Cardiac septum (tissue), 1 donor: ENCODE measurements around the gene MAP1S. TPM values are rescaled to one million over a fixed set of nuclear protein-coding genes. Genes with fewer than 3 reads are reported as not detected.

Experiments used
- DNase-seq: peaks from one replicate; pipeline ENCODE4 v3.0.0-alpha.2; 2020; ENCODE audit warnings: low spot score
- intact Hi-C: fragments of 100-400 bp; cut with DNase I; formaldehyde crosslinking; loops from one replicate; pipeline ENCODE4 v1.14.0; 2022
- long read RNA-seq: library from polyadenylated mRNA; unstranded; transcript quantifications from one replicate; pipeline ENCODE4 v2.0.0, GENCODE V29; 2021
- total RNA-seq: library from RNA; stranded (reverse); fragmentation: NEBNext Ultra II Directional; extraction: Animal tissue kit (Norgen Biotek cat#: 25700); gene quantifications from one replicate; pipeline ENCODE4 v1.2.1, GENCODE V29; 2021
- donor health status: DM: no; HTN: no; CAD: no.

The MAP1S gene, protein sequence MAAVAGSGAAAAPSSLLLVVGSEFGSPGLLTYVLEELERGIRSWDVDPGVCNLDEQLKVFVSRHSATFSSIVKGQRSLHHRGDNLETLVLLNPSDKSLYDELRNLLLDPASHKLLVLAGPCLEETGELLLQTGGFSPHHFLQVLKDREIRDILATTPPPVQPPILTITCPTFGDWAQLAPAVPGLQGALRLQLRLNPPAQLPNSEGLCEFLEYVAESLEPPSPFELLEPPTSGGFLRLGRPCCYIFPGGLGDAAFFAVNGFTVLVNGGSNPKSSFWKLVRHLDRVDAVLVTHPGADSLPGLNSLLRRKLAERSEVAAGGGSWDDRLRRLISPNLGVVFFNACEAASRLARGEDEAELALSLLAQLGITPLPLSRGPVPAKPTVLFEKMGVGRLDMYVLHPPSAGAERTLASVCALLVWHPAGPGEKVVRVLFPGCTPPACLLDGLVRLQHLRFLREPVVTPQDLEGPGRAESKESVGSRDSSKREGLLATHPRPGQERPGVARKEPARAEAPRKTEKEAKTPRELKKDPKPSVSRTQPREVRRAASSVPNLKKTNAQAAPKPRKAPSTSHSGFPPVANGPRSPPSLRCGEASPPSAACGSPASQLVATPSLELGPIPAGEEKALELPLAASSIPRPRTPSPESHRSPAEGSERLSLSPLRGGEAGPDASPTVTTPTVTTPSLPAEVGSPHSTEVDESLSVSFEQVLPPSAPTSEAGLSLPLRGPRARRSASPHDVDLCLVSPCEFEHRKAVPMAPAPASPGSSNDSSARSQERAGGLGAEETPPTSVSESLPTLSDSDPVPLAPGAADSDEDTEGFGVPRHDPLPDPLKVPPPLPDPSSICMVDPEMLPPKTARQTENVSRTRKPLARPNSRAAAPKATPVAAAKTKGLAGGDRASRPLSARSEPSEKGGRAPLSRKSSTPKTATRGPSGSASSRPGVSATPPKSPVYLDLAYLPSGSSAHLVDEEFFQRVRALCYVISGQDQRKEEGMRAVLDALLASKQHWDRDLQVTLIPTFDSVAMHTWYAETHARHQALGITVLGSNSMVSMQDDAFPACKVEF
- 27.5 TPM for total RNA-seq
- long read RNA-seq, partial matches to known transcripts, result 24 of 27 reads
- long read RNA-seq, other reads (novel, unspliced or antisense), result 0 of 27 reads

GRCh38 chr19:17718947-17719711 is at the start of gene MAP1S:
MAP1S (plus strand) TSS chr19:17719480; CDS start chr19:17719503, 23 bp downstream.
- peak; percentile 84 for DNase-seq
- intact Hi-C loops, result no loop called here

DNA sequence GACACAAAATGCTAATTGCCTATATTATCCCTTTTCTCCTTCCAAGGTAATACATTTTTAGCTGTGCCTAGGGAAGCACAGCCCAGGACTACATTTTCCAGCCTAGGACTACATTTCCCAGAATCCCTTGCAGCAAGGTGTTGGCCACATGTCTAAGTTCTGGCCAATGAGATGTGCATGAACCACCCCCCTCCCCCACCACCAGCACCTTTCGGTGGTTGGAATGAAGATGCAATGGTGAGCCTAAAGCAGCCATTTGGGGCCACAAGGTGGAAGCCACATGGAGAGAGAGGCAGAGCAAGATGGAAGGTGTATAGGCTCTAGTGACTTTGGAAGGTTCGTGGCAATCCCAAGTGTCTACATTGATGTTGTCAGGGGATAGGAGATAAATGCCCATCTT is 47.4 kb upstream of the MAP1S start:
- intact Hi-C loops, result no loop called here
- no peak for DNase-seq

DNA sequence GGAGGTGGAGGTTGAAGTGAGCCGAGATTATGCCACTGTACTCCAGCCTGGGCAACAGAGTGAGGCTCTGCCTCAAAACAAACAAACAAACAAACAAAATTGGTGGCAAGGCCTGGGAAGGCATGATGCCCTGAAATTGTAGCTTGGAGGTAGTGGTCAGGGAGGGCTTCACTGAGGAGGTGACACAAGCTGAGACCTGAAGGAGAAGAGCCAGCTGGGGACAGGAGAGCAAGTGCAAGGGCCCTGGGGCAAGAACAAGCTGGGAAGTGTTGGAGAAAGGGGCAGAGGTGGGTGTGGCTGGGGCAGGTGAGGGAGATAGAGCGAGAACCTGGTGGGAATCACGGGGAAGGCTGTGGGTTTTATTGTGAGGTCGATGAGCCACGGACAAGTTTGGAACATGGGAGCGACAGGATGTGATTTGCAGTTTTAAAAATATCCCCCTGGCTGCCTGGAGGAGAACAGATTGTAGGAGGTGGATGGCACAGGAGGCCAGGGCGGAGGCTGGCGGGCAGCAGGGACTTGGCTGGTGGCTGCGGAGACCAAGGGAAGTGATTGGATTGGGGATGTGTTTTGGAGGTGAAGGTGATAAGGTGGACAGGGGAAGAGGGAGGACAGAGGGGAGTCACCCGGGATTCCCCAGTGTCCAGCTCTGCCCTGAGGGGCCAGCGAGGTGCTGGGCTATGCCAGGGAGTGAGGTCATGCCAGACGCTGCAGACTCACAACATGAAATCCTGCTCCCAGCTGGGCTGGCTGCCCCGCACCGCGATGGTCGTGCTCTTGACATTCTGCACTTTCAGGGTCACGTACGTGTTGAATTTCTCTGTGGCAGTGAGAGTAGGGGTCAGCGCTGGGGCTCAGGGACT is 45.1 kb upstream of the MAP1S start:
- intact Hi-C loops, result no loop called here
- DNase-seq, result no peak

DNA sequence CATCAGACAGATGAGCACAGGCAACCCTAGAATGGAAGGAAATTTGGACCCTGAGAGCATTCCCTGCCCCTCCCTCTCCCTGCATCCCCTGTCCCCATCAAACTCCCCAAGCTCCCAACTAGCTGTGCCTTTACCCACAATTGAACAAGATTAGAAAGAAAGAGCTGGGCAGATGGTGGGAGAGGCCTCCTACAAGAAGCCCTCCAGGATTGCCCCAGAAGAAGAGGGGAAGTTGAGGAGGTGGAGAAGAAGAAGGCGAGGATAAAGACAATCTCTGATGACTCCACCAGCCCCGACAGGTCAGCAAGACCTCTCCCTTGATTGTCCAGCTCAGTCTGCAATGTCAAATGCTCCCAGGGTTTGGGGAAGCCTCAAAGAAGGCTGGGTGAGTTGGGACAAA is 43.0 kb upstream of the MAP1S start:
- intact Hi-C loops, result no loop called here
- DNase-seq, result no peak

- DNase-seq, result no peak
- intact Hi-C loops, result no loop called here
These were observed 42.3 kb upstream of the MAP1S start for GRCh38 chr19:17677002-17677401.

- no peak for DNase-seq
- intact Hi-C loops, result no loop called here
These were observed 40.4 kb upstream of the MAP1S start for GRCh38 chr19:17678836-17679235.

DNA sequence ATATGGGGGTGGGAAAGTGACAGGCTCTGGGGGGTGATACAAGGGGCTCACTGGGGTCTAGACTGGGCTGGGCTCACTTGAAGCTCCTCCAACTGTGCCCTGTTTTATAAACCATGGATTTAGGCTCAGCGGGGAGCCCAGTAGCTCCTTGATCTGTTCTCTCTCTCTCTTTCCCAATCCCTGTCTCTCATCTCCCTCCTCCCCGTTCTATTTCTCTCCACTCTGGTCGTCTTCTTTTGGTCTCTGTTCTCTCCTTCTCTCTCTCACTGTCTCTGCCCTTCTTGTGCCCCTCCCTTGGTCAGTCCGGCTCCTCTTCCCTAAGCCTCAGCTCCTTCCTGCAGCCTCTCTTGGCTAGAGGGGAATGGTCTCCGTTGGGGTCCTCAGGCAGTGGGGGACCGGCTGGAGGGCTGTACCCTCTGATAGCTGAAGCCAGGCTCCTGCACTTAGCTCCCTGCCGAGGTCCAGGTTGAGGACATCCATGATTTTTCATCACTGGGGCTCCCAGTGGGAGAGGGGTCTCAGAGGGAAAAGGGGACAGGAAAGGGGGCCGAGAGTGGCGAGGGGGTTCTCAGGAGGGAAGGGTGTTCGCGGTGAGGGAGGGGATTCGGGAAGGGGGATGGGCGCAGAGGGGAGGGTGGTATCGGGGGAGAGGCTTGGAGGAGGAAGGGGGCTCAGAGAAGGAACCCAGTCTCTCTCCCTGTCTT is 39.6 kb upstream of the MAP1S start:
- intact Hi-C loops, result no loop called here
- DNase-seq, result no peak

- intact Hi-C loops, result no loop called here
- DNase-seq, result peak; percentile 91
These were observed 39.0 kb upstream of the MAP1S start for GRCh38 chr19:17680230-17680722.

- intact Hi-C loops, result no loop called here
- no peak for DNase-seq
These were observed 37.7 kb upstream of the MAP1S start for GRCh38 chr19:17681505-17682125.

DNA sequence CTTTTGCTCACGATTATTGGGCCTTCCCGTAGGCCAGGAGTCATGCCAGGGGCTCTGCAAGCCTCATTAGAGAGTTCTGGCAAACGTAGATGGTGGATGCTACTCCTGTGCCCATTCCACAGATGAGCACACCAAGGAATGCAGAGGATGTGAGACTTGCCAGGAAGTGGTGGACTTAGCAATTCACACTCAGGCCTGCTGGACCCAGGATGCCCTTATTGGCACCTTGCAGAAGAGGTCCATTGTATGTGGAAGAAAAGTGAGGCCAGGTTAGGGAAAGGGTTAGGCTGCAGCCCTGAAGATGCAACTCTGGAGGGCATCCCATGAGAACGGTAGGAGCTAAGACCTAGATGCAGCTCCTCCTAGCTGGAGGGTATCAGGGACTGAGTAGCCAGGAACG is 37.0 kb upstream of the MAP1S start:
- intact Hi-C loops, result no loop called here

GRCh38 chr19:17683078-17683477 is 36.2 kb upstream of the MAP1S start:
- no peak for DNase-seq
- intact Hi-C loops, result no loop called here

More for the DNA sequence above, 37.0 kb upstream of the MAP1S start:
- no peak for DNase-seq

GRCh38 chr19:17684256-17684655 is 35.0 kb upstream of the MAP1S start:
- intact Hi-C loops, result no loop called here

GRCh38 chr19:17685451-17686022 is 33.7 kb upstream of the MAP1S start:
- no peak for DNase-seq
- intact Hi-C loops, result no loop called here

More at GRCh38 chr19:17684256-17684655, 35.0 kb upstream of the MAP1S start:
- no peak for DNase-seq

- no peak for DNase-seq
- intact Hi-C loops, result no loop called here
These were observed 33.2 kb upstream of the MAP1S start for GRCh38 chr19:17686023-17686521.

GRCh38 chr19:17686592-17687024 is 32.7 kb upstream of the MAP1S start:
- intact Hi-C loops, result no loop called here
- no peak for DNase-seq

DNA sequence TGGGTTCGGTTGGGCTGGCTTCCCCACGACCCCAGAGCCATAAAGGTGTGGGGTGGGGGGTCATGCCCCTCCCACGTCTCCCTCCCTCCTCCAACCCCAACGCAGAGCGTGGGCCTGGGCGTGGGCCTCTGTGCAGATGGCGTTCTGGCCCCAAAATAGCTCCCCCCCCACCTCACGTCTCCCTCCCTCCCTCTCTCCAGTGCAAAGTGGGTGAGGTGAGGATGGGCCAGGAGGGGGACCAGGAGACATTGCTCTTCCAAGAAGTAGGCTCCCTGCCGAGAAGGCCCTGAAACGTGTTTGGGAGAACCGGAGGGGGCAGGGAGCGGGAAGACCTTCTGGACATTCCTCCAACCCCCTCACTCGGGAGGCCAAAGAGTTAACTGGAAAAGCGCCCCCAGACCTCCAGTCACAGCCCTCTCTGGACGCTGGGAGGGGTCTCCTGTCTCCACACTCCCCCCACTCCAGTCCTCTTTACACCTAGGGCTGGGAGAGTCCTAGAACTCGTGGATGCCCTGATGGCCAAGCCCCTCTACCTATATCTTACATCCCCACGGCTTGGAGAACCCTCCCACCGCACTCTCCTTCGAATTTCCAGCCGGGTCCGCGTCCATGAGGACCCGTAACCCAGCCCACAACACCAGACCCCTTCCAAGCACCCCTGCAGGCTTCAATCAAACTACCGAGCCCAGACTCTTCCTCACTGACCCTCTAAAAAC is 32.0 kb upstream of the MAP1S start:
- intact Hi-C loops, result no loop called here
- no peak for DNase-seq
